Panc1 (cell line): ENCODE results near the gene TBC1D22A. TPM values are rescaled to one million over a fixed set of nuclear protein-coding genes. Genes with fewer than 3 reads are reported as not detected.

Source experiments
- ATAC-seq: fragments of 200-7000 bp; cut with Tn5 transposase; 2 replicates; pipeline ENCODE4 v1.9.1; 2020; ENCODE audit warnings: mild to moderate bottlenecking, moderate library complexity
- BruUV-seq: library from RNA; stranded (reverse); fragments of 400-500 nt; replicated peaks from 2 replicates; lab custom pipeline; 2021; lab: Mats Ljungman, UMichigan
- CTCF ChIA-PET: fragments of 300-600 bp; sonication (Branson Sonifier 250); formaldehyde crosslinking; loops from one replicate; lab custom pipeline; 2022; ENCODE audit warnings: antibody characterized with exemption; lab: Charles Lee
- POLR2A ChIA-PET: fragments of 300-600 bp; sonication (Branson Sonifier 250); formaldehyde crosslinking; loops from one replicate; lab custom pipeline; 2022; ENCODE audit warnings: antibody characterized with exemption; lab: Charles Lee
- DNase-seq: peaks from one replicate; pipeline ENCODE4 v3.0.0-alpha.2; 2010; ENCODE audit warnings: low read depth, low spot score
- H3K27ac ChIP-seq: 2 replicates; pipeline ENCODE4 v1.5.1; 2011; ENCODE audit warnings: mild to moderate bottlenecking, low read length, inconsistent platforms
- H3K27me3 ChIP-seq: fragments of 200-500 bp; sonication (Bioruptor generic); 2 replicates; pipeline ENCODE4 v1.6.0; 2014; ENCODE audit warnings: low read length, inconsistent platforms; ENCODE audit not compliant: control insufficient read depth, insufficient read depth
- H3K36me3 ChIP-seq: fragments of 200-500 bp; sonication (Bioruptor generic); 2 replicates; pipeline ENCODE4 v1.5.1; 2014; ENCODE audit warnings: inconsistent platforms, mild to moderate bottlenecking, low read length, moderate library complexity; ENCODE audit not compliant: control insufficient read depth, insufficient read depth
- H3K4me1 ChIP-seq: 2 replicates; pipeline ENCODE4 v1.5.1; 2011; ENCODE audit warnings: inconsistent platforms, mild to moderate bottlenecking, low read length, moderate library complexity; ENCODE audit not compliant: control insufficient read depth, insufficient read depth
- H3K4me3 ChIP-seq, 2 experiments: 2 replicates each; pipeline ENCODE4 v1.5.1; 2011 to 2012; ENCODE audit warnings: low read depth in 2 of 2, low read length in 2 of 2, mild to moderate bottlenecking in 2 of 2, inconsistent platforms in 1 of 2, moderate library complexity in 1 of 2
- H3K9me3 ChIP-seq: fragments of 200-500 bp; sonication (Bioruptor generic); 2 replicates; pipeline ENCODE4 v1.5.1; 2014; ENCODE audit warnings: low read depth, mild to moderate bottlenecking, inconsistent platforms, low read length, moderate library complexity; ENCODE audit not compliant: control insufficient read depth, insufficient read depth
- CTCF ChIP-seq: fragments of 450-650 bp; IDR thresholded peaks from 2 replicates; pipeline ENCODE4 v1.5.1; 2017; ENCODE audit warnings: mild to moderate bottlenecking
- POLR2AphosphoS5 ChIP-seq: IDR thresholded peaks from 2 replicates; pipeline ENCODE4 v1.6.1; 2012; ENCODE audit warnings: mild to moderate bottlenecking, low read depth, low read length, moderate library complexity
- SIN3A ChIP-seq: IDR thresholded peaks from 2 replicates; pipeline ENCODE4 v1.6.1; 2012; ENCODE audit warnings: low read depth, mild to moderate bottlenecking, low read length, moderate library complexity, borderline replicate concordance; ENCODE audit not compliant: insufficient read depth
- TCF7L2 ChIP-seq: IDR thresholded peaks from 2 replicates; pipeline ENCODE4 v1.6.1; 2011; ENCODE audit warnings: mild to moderate bottlenecking, low read depth, low read length, inconsistent platforms
- in situ Hi-C: cut with HindIII; loops from 2 replicates; pipeline ENCODE4 v1.10.0; 2016; ENCODE audit warnings: low sequenced_read_pairs, low pct_unique_long_range_greater_than_20kb
- intact Hi-C: fragments of 100-400 bp; cut with micrococcal nuclease; formaldehyde crosslinking; loops from one replicate; pipeline ENCODE4 v1.10.0; 2022; ENCODE audit not compliant: unreplicated experiment
- total RNA-seq: library from RNA; stranded (reverse); gene quantifications from one replicate; pipeline ENCODE4 v1.2.1, GENCODE V29; 2021; ENCODE audit not compliant: unreplicated experiment
- TF ChIP-seq, protein P1 (sequence below), 2 experiments: IDR thresholded peaks; 2 replicates each; pipeline ENCODE4 v1.6.1; 2011 to 2012; ENCODE audit warnings: low read depth in 2 of 2, control low read depth in 1 of 2, low read length in 1 of 2, mild to moderate bottlenecking in 1 of 2, moderate library complexity in 1 of 2; ENCODE audit not compliant: insufficient read depth in 1 of 2

Gene TBC1D22A
- total RNA-seq, 1 experiment from 2014 or later = 28.7 TPM

DNA sequence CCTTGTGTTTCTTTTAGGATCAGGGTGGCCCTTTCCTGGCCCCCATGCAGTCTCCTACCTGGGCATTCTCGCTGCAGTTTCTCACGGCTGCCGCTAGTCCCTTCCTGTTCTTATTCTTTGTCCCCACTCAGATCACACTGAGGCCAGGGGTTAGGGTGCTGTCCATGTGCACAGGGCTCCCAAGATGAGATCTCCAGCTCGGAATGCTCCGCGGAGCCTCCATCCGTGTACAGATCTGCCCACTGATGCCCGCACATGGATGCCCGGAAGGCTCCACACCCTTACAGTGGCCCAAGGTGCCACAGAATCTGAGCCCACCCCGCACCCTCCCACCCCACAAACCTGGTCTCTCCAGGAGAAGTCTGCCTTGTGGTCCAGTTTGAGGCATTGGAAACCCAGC lies 457.3 kb downstream of the TBC1D22A start:
- intact Hi-C loops (no loop called here), in situ Hi-C loops (no loop called here)
- no peak for DNase-seq
- Histone ChIP-seq H3K9me3 (no peaks in the 10 kb centered on the region), H3K27me3 (no peaks in the 10 kb centered on the region), H3K4me1 (no peaks in the 10 kb centered on the region), H3K27ac (no peak overlapping the region), H3K4me3 (no peak overlapping the region), H3K36me3 (no peaks in the 10 kb centered on the region)
- ChIA-PET CTCF (no interaction called here), POLR2A (no interaction called here)
- no peak for TF ChIP-seq TCF7L2
- no peak for TF ChIP-seq POLR2AphosphoS5
- no peak for TF ChIP-seq SIN3A
- no peak for TF ChIP-seq CTCF
- TF ChIP-seq, protein P1, sequence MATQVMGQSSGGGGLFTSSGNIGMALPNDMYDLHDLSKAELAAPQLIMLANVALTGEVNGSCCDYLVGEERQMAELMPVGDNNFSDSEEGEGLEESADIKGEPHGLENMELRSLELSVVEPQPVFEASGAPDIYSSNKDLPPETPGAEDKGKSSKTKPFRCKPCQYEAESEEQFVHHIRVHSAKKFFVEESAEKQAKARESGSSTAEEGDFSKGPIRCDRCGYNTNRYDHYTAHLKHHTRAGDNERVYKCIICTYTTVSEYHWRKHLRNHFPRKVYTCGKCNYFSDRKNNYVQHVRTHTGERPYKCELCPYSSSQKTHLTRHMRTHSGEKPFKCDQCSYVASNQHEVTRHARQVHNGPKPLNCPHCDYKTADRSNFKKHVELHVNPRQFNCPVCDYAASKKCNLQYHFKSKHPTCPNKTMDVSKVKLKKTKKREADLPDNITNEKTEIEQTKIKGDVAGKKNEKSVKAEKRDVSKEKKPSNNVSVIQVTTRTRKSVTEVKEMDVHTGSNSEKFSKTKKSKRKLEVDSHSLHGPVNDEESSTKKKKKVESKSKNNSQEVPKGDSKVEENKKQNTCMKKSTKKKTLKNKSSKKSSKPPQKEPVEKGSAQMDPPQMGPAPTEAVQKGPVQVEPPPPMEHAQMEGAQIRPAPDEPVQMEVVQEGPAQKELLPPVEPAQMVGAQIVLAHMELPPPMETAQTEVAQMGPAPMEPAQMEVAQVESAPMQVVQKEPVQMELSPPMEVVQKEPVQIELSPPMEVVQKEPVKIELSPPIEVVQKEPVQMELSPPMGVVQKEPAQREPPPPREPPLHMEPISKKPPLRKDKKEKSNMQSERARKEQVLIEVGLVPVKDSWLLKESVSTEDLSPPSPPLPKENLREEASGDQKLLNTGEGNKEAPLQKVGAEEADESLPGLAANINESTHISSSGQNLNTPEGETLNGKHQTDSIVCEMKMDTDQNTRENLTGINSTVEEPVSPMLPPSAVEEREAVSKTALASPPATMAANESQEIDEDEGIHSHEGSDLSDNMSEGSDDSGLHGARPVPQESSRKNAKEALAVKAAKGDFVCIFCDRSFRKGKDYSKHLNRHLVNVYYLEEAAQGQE (IDR thresholded peaks at IDR 0.05; ENCODE audit: insufficient read depth in 1 of 2, low read depth in 2 of 2, low read length in 1 of 2) = no peak
- no TSS peak for BruUV-seq
- no peak for ATAC-seq

DNA sequence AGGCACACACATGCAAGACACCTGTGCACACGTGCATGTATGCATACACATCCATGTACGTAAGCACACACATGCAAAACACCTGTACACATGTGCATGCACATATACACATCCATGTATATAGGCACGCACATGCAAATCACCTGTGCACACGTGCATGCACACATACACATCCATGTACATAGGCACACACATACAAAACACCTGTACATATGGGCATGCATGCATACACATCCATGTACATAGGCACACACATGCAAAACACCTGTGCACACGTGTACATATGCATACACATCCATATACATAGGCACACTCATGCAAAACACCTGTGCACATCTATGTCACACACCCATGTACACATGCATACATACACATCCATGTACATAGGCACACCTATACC lies 458.3 kb downstream of the TBC1D22A start:
- Histone ChIP-seq H3K4me1 (no peaks in the 10 kb centered on the region), H3K27me3 (no peaks in the 10 kb centered on the region), H3K9me3 (no peaks in the 10 kb centered on the region), H3K27ac (no peak overlapping the region), H3K36me3 (no peaks in the 10 kb centered on the region), H3K4me3 (no peak overlapping the region)
- no peak for ATAC-seq
- intact Hi-C loops (no loop called here), in situ Hi-C loops (no loop called here)
- CTCF ChIA-PET = no interaction called here
- POLR2A ChIA-PET = no interaction called here
- BruUV-seq = no TSS peak
- TF ChIP-seq, protein P1 (IDR thresholded peaks at IDR 0.05; ENCODE audit: insufficient read depth in 1 of 2, low read depth in 2 of 2, low read length in 1 of 2) = no peak
- TF ChIP-seq TCF7L2 = no peak
- TF ChIP-seq SIN3A = no peak
- TF ChIP-seq CTCF = no peak
- TF ChIP-seq POLR2AphosphoS5 = no peak
- no peak for DNase-seq
